AG04450 (cell line): ENCODE measurements around the gene PLXNA1. TPM values are rescaled to one million over a fixed set of nuclear protein-coding genes. Genes with fewer than 3 reads are reported as not detected.
A peak's percentile ranks its signal among the peaks of the same experiment; 100 is the strongest.

Source experiments
- CTCF ChIA-PET: fragments of 300-600, 350-600 bp; formaldehyde crosslinking; extraction: SDS; loops from one replicate; lab custom pipeline; 2022; ENCODE audit warnings: antibody characterized with exemption, inconsistent platforms; lab: Charles Lee
- POLR2A ChIA-PET: fragments of 350-600 bp; formaldehyde crosslinking; extraction: SDS; loops from one replicate; lab custom pipeline; 2021; ENCODE audit warnings: antibody characterized with exemption, inconsistent platforms; lab: Yijun Ruan, JAX
- DNase-seq: peaks from one replicate; pipeline ENCODE4 v3.0.0-alpha.2; 2011; ENCODE audit warnings: low read depth, low spot score
- H3K27ac ChIP-seq: one replicate; pipeline ENCODE4 v1.5.1; 2012; ENCODE audit warnings: low read depth, low read length, control low read depth
- H3K27me3 ChIP-seq: one replicate; pipeline ENCODE4 v1.6.0; 2012; ENCODE audit warnings: low read length; ENCODE audit not compliant: control insufficient read depth, insufficient read depth
- H3K4me3 ChIP-seq: 2 replicates; pipeline ENCODE4 v1.5.1; 2011; ENCODE audit warnings: mild to moderate bottlenecking, low read depth, low read length, control low read depth
- H3K9me3 ChIP-seq: 2 replicates; pipeline ENCODE4 v1.5.1; 2012; ENCODE audit warnings: low read length; ENCODE audit not compliant: control insufficient read depth, insufficient read depth
- polyA plus RNA-seq: library from polyadenylated mRNA; depleted of rRNA; stranded (reverse); fragments of >200 nt; gene quantifications from 2 replicates; pipeline ENCODE4 v1.2.3, GENCODE V29; 2011
- TF ChIP-seq, protein P1 (sequence below): IDR thresholded peaks from 2 replicates; pipeline ENCODE4 v1.5.1; 2011; ENCODE audit warnings: low read depth, low read length, control low read depth, inconsistent platforms

PLXNA1 gene
- polyA plus RNA-seq, 1 experiment: 22.0 TPM

DNA sequence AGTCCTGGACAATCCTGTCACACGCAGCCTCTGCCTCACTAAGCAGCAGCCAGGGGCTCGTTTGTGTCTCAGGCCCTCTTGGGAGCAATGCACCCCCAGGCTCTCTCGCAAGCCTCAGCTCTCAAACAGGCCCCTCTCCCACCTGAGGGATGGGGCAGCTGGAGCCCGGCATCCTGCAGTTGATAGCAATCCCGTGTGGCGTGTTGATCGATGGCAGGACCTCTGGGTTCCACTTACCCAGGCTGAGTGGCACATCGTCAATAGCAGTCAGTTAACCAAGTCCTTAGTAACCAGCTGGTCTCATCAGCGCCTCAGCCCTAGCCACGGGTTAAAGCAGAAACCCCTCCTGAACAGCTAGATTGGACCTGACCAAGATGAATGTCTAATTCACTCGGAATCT is 36.5 kb upstream of the PLXNA1 start:
- no peaks in the 10 kb centered on the region for H3K9me3 ChIP-seq
- CTCF ChIA-PET: no interaction called here
- H3K4me3 ChIP-seq: no peak overlapping the region
- H3K27me3 ChIP-seq: no peaks in the 10 kb centered on the region
- TF ChIP-seq, protein P1, sequence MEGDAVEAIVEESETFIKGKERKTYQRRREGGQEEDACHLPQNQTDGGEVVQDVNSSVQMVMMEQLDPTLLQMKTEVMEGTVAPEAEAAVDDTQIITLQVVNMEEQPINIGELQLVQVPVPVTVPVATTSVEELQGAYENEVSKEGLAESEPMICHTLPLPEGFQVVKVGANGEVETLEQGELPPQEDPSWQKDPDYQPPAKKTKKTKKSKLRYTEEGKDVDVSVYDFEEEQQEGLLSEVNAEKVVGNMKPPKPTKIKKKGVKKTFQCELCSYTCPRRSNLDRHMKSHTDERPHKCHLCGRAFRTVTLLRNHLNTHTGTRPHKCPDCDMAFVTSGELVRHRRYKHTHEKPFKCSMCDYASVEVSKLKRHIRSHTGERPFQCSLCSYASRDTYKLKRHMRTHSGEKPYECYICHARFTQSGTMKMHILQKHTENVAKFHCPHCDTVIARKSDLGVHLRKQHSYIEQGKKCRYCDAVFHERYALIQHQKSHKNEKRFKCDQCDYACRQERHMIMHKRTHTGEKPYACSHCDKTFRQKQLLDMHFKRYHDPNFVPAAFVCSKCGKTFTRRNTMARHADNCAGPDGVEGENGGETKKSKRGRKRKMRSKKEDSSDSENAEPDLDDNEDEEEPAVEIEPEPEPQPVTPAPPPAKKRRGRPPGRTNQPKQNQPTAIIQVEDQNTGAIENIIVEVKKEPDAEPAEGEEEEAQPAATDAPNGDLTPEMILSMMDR: no peak
- H3K27ac ChIP-seq: no peak overlapping the region
- no peak for DNase-seq
- POLR2A ChIA-PET: no interaction called here

DNA sequence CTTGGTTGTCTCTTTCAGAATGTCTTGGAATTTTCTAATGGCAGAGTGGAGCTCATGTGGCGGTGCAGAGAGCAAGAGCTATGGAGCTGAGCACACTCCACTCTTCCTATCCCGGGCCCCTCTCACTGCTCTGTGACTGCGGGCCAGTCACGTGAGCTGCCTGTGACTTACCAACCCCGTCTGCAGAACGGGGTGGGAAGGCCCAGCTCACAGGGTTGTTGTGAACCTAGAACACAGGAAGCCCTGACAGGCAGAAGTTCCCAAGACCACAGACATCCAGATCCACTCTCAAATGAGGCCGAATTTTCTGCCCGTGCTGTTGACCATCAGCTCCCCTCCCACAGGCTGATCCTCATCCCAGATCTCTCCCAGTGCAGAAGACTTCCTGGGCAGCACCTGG is 35.5 kb upstream of the PLXNA1 start:
- H3K4me3 ChIP-seq: no peak overlapping the region
- H3K9me3 ChIP-seq: no peaks in the 10 kb centered on the region
- ChIA-PET CTCF (interaction anchor here (0.6 kb wide), 1 partner anchor 195 kb away, joined by 3 read pairs; no protein-coding TSS in a partner anchor), POLR2A (no interaction called here)
- no peak overlapping the region for H3K27ac ChIP-seq
- no peak for DNase-seq
- no peaks in the 10 kb centered on the region for H3K27me3 ChIP-seq
- TF ChIP-seq, protein P1: no peak

DNA sequence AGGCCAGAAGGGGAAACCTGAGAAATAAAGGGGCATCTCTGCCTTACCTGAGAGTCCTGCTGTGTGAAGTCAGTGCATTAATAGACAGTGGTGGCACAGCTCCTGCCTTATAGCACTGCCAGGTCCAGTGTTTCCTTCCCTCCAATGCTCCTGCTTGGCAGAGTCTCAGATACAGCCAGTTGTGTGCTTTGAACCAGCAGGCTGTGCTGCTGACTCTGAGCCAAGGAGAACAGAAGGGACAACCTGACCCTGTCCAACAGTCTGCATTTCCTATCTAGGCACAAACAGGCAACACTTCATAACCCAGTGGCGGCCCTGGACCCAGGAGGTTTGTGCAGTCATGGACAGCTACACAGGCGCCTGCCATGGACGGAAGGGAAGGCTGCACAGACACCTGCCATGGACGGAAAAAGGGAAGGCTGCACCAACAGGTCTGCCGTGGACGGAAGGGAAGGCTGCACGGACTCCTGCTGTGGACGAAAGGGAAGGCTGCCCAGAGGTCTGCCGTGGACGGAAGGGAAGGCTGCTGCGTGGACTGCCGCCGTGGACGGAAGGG is 33.9 kb upstream of the PLXNA1 start:
- Histone ChIP-seq H3K27me3 (no peaks in the 10 kb centered on the region), H3K9me3 (no peaks in the 10 kb centered on the region), H3K4me3 (no peak overlapping the region), H3K27ac (peak overlapping the region; percentile 21)
- DNase-seq: no peak
- ChIA-PET POLR2A (no interaction called here), CTCF (interaction anchor here (0.7 kb wide), 1 partner anchor 198 kb away, joined by 3 read pairs; no protein-coding TSS in a partner anchor)
- TF ChIP-seq, protein P1: no peak

DNA sequence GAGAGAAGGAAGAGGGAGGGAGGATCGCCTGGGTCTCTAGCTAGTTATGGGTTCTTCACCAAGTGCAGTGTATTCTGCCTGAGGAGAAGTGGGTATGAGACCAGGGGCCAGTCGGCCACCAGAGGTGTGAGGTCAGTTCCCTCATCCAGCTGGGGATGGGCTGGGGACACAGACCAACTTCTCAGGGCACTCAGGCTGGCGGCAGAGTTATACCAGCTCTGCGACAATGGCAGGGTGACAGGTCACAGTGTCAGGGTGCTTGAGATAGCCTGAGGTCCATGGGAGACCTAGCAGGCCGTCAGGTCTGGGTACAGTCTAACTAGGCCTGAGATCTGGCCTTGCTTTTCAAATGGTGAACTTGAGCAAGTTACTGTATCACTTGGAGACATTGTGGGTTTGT is 31.4 kb upstream of the PLXNA1 start:
- CTCF ChIA-PET: interaction anchor here (0.6 kb wide), 1 partner anchor 31 kb away, joined by 3 read pairs; no protein-coding TSS in a partner anchor
- H3K4me3 ChIP-seq: no peak overlapping the region
- no peak for DNase-seq
- H3K27ac ChIP-seq: no peak overlapping the region
- TF ChIP-seq, protein P1: no peak
- H3K27me3 ChIP-seq: no peaks in the 10 kb centered on the region
- H3K9me3 ChIP-seq: no peaks in the 10 kb centered on the region
- POLR2A ChIA-PET: no interaction called here

DNA sequence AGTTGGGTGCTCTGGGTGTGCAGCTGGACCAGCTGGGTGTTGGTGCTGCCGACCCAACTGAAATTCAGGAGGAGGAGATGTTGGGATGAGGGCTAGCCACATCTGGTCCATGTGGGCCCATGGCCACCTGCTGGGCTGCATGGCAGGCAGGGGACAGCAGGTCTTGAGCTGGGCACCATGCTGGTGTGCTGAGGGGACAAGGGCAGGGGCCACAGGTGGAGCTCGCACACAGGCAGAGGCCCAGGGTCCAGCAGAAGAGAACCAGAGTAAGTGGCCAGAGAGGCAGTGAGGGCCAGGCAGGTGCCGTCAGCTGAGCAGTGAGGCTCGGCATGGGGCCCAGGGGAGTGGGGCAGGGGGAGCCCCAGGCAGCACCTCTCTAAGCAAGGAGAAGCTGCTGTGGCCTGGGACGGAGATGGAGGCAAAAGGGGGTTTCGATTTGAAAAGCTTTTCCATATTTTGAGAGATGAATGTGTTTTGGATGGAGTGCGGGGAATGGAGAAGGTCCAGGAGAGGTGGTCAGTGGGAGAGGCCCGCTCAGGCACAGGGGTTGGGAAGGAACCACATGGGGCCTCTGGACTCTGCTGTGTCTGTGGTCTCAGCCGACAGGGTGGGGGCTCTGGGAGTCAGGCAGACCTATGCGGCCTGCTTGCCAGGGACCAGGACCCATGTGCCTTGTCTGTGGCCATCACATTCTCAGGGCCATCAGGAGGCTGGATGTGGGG is 30.5 kb upstream of the PLXNA1 start:
- TF ChIP-seq, protein P1: no peak
- DNase-seq: no peak
- Histone ChIP-seq H3K4me3 (no peak overlapping the region), H3K27me3 (no peaks in the 10 kb centered on the region), H3K27ac (no peak overlapping the region), H3K9me3 (no peaks in the 10 kb centered on the region)
- ChIA-PET CTCF (interaction anchor here (0.6 kb wide), 2 partner anchors 30 to 591 kb away, joined by 3 to 4 read pairs; no protein-coding TSS in a partner anchor), POLR2A (no interaction called here)
